UCSD-AML1 (cell line): ENCODE measurements around the gene NID1.
"Not testable (repeated sequence)": the region's sequence is repeated elsewhere in the genome, so short reads cannot be mapped to it uniquely, and the experiment has no call there.

Experiments
- DNase-seq: peaks from one replicate; lab custom pipeline; 2025; ENCODE audit not compliant: unreplicated experiment; lab: John Stamatoyannopoulos, UW

Gene NID1

GRCh38 chr1:236029428-236029940 is 35.4 kb downstream of the NID1 start:
- DNase-seq = no peak

GRCh38 chr1:236027104-236027503 is 37.8 kb downstream of the NID1 start:
- no peak for DNase-seq

GRCh38 chr1:236025836-236026235 is 39.1 kb downstream of the NID1 start:
- no peak for DNase-seq

GRCh38 chr1:236024641-236025040 is 40.2 kb downstream of the NID1 start:
- DNase-seq = peak; percentile 55

GRCh38 chr1:236023926-236024565 is 40.8 kb downstream of the NID1 start:
- no peak for DNase-seq

GRCh38 chr1:236021424-236022135 is 43.3 kb downstream of the NID1 start:
- no peak for DNase-seq

- DNase-seq = no peak
Measured at GRCh38 chr1:236020359-236021219, 44.3 kb downstream of the NID1 start.

- no peak for DNase-seq
Measured at GRCh38 chr1:236018885-236019453, 45.9 kb downstream of the NID1 start.

GRCh38 chr1:236016782-236017400 is 48.0 kb downstream of the NID1 start:
- no peak for DNase-seq

GRCh38 chr1:236016083-236016482 is 48.8 kb downstream of the NID1 start:
- no peak for DNase-seq

- no peak for DNase-seq
Measured at GRCh38 chr1:236015539-236015938, 49.4 kb downstream of the NID1 start.

- no peak for DNase-seq
Measured at GRCh38 chr1:236013330-236013729, 51.6 kb downstream of the NID1 start.

- no peak for DNase-seq
Measured at GRCh38 chr1:236011641-236012040, 53.2 kb downstream of the NID1 start.

- DNase-seq = no peak
Measured at GRCh38 chr1:236010443-236010842, 54.4 kb downstream of the NID1 start.

- no peak for DNase-seq
Measured at GRCh38 chr1:236009857-236010256, 55.0 kb downstream of the NID1 start.

GRCh38 chr1:236009191-236009590 is 55.7 kb downstream of the NID1 start:
- DNase-seq = no peak

GRCh38 chr1:236007781-236008180 is 57.1 kb downstream of the NID1 start:
- DNase-seq = no peak

GRCh38 chr1:236003058-236003457 is 61.8 kb downstream of the NID1 start:
- not testable (repeated sequence) for DNase-seq

- no peak for DNase-seq
Measured at GRCh38 chr1:236002572-236002971, 62.3 kb downstream of the NID1 start.

GRCh38 chr1:236002025-236002390 is 62.9 kb downstream of the NID1 start:
- no peak for DNase-seq

GRCh38 chr1:236000781-236001180 is 64.1 kb downstream of the NID1 start:
- no peak for DNase-seq
